Cardiac septum (tissue), 1 donor: ENCODE results near the gene COL20A1. TPM values are rescaled to one million over a fixed set of nuclear protein-coding genes. Genes with fewer than 3 reads are reported as not detected.
"Not testable (repeated sequence)": the region's sequence is repeated elsewhere in the genome, so short reads cannot be mapped to it uniquely, and the experiment has no call there.

Source experiments
- DNase-seq: peaks from one replicate; pipeline ENCODE4 v3.0.0-alpha.2; 2020; ENCODE audit warnings: low spot score
- intact Hi-C: fragments of 100-400 bp; cut with DNase I; formaldehyde crosslinking; loops from one replicate; pipeline ENCODE4 v1.14.0; 2022
- microRNA-seq: library from miRNA; unstranded; fragments of <30 nt; microRNA quantifications from one replicate; pipeline ENCODE4 v1.2.0, GENCODE V29; 2020
- total RNA-seq: library from RNA; stranded (reverse); fragmentation: NEBNext Ultra II Directional; extraction: Animal tissue kit (Norgen Biotek cat#: 25700); gene quantifications from one replicate; pipeline ENCODE4 v1.2.1, GENCODE V29; 2021
- donor health status: DM: no; HTN: no; CAD: no.

Gene COL20A1
- total RNA-seq, 1 donor from 2014 or later: 0.22 TPM

GRCh38 chr20:63377256-63377941 is 84.4 kb downstream of the COL20A1 start:
- intact Hi-C loops: loop anchor here (10.0 kb wide), 1 partner anchor 323 kb away; no protein-coding TSS in a partner anchor
- no peak for DNase-seq

- no peak for DNase-seq
- intact Hi-C loops: loop anchor here (10.0 kb wide), 1 partner anchor 323 kb away; no protein-coding TSS in a partner anchor
These were observed 85.0 kb downstream of the COL20A1 start for GRCh38 chr20:63377951-63378381.

- intact Hi-C loops: loop anchor here (10.0 kb wide), 1 partner anchor 324 kb away; no protein-coding TSS in a partner anchor
- no peak for DNase-seq
These were observed 85.6 kb downstream of the COL20A1 start for GRCh38 chr20:63378626-63379025.

- intact Hi-C loops: loop anchor here (10.0 kb wide), 1 partner anchor 324 kb away; no protein-coding TSS in a partner anchor
- DNase-seq: no peak
These were observed 86.3 kb downstream of the COL20A1 start for GRCh38 chr20:63379296-63379695.

GRCh38 chr20:63379872-63380271 is 86.9 kb downstream of the COL20A1 start:
- DNase-seq: not testable (repeated sequence)

GRCh38 chr20:63380346-63380870 is 87.4 kb downstream of the COL20A1 start:
- intact Hi-C loops: no loop called here
- no peak for DNase-seq

More at GRCh38 chr20:63379872-63380271, 86.9 kb downstream of the COL20A1 start:
- intact Hi-C loops: loop anchor here (10.0 kb wide), 1 partner anchor 325 kb away; no protein-coding TSS in a partner anchor

- intact Hi-C loops: loop anchor here (1.0 kb wide), 1 partner anchor 73 kb away; no protein-coding TSS in a partner anchor
- no peak for DNase-seq
These were observed 88.9 kb downstream of the COL20A1 start for GRCh38 chr20:63381781-63382431.

- intact Hi-C loops: no loop called here
- DNase-seq: no peak
These were observed 89.7 kb downstream of the COL20A1 start for GRCh38 chr20:63382551-63383300.

- intact Hi-C loops: no loop called here
- no peak for DNase-seq
These were observed 90.6 kb downstream of the COL20A1 start for GRCh38 chr20:63383556-63383955.

- DNase-seq: no peak
- intact Hi-C loops: no loop called here
These were observed 91.3 kb downstream of the COL20A1 start for GRCh38 chr20:63384336-63384735.

Small RNA genes lying within 50 kb of the gene (microRNA-seq; reads per million reads assigned to microRNA genes)
- gene MIR4326: not detected

Other genes starting within 250 kb of the COL20A1 start
- gene YTHDF1, start 77.1 kb upstream of the COL20A1 start, total RNA-seq: 23.1 TPM
- 1.1 TPM for gene BIRC7, start 57.3 kb upstream of the COL20A1 start, total RNA-seq
- not detected for gene NKAIN4, start 38.7 kb upstream of the COL20A1 start, total RNA-seq
- gene ARFGAP1, start 20.4 kb upstream of the COL20A1 start, total RNA-seq: 49.5 TPM
- 0.16 TPM for gene CHRNA4, start 68.2 kb downstream of the COL20A1 start, total RNA-seq
- 0.86 TPM for gene KCNQ2, start 179.5 kb downstream of the COL20A1 start, total RNA-seq
- 1,211 TPM for gene EEF1A2, start 205.9 kb downstream of the COL20A1 start, total RNA-seq
- 438 TPM for gene PPDPF, start 227.6 kb downstream of the COL20A1 start, total RNA-seq
- not detected for gene PTK6, start 244.2 kb downstream of the COL20A1 start, total RNA-seq